ENCODE measurements around the gene GASK1A.

The GASK1A gene

DNA sequence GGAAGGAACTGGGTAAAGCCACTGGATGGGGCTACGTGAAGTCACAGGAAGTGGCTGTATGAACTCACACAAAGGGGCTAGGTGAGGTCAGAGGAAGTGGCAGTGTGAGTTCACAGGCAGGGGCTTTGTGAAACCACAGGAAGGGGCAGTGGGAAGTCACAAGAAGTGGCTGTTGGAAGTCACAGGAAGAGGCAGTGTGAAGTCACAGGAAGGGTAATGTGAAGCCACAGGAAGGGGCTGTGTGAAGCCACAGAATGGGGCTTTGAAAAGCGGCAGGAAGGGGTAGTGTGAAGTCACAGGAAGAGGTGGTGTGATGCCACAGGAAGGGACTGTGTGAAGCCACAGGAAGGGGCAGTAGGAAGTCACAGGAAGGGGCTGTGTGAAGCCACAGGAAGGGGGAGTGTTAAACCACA, 34.6 kb downstream of the GASK1A start:
- no peak for DNase-seq (ENCODE audit: low read depth)

- no peak for DNase-seq (ENCODE audit: low read depth)
These were observed 35.1 kb downstream of the GASK1A start for GRCh38 chr3:43014241-43014640.

- no peak for DNase-seq (ENCODE audit: low read depth)
These were observed 35.8 kb downstream of the GASK1A start for GRCh38 chr3:43014956-43015355.

DNA sequence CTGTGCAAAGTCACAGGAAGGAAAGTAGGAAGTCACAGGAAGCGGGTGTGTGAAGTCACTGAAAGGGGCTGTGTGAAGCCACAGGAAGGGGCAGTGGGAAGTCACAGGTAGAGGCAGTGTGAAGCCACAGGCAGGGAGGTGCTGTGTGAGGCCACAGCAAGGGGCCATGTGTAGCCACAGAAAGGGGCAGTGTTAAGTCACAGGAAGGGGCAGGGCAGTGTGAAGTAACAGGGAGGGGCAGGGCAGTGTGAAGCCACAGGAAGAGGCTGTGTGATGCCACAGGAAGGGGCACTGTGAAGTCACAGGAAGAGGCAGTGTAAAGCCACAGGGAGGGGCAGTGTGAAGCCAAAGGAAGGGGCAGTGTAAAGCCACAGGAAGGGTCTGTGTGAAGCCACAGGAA, 36.5 kb downstream of the GASK1A start:
- DNase-seq (ENCODE audit: low read depth), result no peak

- DNase-seq (ENCODE audit: low read depth), result no peak
These were observed 37.1 kb downstream of the GASK1A start for GRCh38 chr3:43015991-43016865.

- DNase-seq (ENCODE audit: low read depth), result no peak
These were observed 37.9 kb downstream of the GASK1A start for GRCh38 chr3:43017004-43017403.

DNA sequence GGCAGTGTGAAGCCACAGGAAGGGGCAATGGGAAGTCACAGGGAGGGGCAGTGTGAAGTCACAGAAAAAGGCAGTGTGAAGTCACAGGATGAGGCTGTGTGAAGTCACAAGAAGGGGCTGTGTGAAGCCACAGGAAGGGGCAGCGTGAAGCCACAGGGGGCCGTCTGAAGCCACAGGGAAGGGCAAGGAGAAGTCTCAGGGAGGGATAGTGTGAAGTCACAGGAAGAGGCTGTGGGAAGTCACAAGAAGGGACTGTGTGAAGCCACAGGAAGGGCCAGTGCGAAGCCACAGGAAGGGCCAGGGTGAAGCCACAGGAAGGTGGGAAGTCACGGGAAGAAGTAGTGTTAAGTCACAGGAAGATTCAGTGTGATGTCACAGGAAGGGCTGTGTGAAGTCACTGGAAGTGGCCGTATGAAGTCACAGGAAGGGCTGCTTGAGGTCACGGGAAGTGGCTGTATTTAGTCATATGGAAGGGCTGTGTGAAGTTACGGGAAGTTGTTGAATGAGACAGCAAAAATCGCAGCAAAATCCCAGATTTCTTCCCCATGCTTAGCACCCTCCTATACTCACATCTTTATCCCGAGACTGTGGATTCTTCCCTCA, 38.6 kb downstream of the GASK1A start:
- no peak for DNase-seq (ENCODE audit: low read depth)

GRCh38 chr3:43018246-43018645, 39.1 kb downstream of the GASK1A start:
- no peak for DNase-seq (ENCODE audit: low read depth)

GRCh38 chr3:43019006-43019809, 40.1 kb downstream of the GASK1A start:
- no peak for DNase-seq (ENCODE audit: low read depth)

DNA sequence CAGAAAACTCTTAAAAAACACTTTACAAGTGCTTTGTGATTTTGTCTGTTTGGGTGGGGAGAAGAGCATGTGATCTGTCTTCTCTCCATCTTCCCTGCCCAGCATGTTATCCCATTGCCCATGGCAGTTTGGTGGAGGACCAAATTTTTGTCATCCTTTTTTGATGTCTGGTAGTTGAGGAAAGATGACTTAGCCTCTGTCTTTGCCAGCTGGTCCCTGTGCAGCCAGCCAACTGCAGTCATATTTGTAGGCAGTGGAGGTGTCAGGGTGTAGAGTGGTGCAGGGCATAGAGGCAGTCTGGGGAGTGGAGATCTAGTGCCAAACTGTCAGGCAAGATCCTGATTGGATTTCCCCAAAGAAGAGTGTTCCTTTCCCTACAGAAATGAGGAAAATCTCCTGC, 40.7 kb downstream of the GASK1A start:
- DNase-seq (ENCODE audit: low read depth), result no peak

DNA sequence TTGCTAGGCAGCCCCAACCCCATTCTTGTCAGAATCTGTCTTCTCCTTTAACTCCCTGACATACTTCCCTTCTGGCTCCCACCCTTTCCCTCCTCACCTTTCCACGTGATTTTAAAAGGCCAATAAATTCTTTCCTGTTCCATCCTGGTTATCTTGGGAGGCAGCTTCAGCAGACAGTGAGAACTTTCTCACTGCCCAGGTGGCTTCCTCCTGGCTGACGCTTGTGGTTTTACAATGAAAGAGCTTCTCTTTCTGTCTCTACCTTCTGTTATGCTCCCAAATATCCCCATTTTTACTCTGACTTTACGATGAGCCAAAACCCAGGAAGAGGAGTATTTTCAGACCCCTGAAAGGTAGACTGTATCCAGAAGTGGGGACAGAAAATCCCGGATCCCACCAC, 42.1 kb downstream of the GASK1A start:
- DNase-seq (ENCODE audit: low read depth), result no peak

DNA sequence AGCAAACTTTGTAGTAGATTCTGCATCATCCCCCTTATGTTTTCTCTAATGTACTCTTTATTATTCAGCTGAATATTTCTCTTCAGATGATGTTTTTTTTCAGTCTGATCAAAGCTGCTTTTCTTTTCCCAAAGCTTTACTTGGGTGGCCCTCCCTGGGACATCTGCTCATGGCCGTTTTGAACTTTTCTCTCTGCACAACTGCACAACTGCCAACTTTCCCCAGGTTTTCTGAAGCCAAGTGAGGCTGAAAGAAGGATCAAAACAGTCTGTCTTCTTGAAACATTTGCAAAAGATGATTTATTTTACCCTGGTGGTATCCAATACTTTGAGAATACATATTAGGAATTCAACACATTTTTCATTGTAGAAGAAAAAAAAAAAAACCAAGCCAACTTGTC, 43.0 kb downstream of the GASK1A start:
- DNase-seq (ENCODE audit: low read depth), result no peak

- DNase-seq (ENCODE audit: low read depth), result no peak
These were observed 44.0 kb downstream of the GASK1A start for GRCh38 chr3:43023066-43023465.

- no peak for DNase-seq (ENCODE audit: low read depth)
These were observed 44.6 kb downstream of the GASK1A start for GRCh38 chr3:43023746-43024145.

DNA sequence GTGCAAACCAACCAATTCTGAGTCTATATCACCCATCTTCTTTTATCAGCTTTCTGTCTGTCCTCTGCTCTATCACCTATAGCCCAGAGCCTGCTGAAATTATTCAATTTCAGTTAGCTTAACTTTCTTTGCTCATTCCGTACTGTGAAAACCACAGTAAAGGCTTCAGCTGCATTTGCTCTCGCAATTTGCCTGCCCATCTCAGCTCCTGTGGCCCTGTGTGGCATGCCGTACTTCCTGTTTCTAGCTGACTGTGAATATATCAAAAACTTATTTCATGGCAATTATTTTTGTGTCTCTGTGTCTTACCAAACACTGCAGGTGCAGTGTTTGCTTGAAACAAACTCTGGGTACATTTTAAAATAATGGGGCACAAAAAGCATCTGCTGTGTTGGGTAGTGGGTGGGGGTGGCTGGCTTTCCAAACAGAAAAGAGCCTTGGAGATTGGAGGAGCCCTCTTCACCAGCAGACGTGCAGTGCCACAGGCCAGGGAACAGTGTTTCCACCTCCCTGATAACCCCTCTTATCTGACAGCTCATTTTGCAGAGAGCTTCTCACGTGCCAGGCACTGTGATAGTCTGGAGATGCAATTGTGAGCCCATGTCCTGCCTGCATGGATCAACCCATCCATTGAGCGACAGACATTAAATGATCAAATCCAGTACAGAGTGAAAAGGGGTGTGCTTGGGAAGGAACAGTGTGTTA, 45.2 kb downstream of the GASK1A start:
- DNase-seq (ENCODE audit: low read depth), result no peak

DNA sequence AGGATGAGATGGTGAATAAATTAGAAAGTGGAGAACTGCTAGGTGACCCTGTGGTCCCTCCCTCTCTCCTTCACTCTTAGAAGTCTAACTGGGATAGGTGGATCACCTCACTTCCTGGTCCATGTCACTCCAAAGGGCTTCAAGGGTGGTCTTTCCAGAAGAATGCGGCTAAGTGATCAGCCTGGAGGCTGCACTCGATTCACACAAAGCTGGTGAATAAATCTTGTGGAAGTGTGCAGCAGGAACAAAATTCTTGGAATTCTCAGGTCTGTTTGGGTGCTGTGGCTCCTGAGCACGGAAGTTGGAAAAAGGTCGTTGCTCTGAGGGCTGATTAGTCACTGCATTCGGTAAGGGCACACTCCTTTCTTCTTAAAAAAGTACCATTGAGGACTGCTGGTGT, 46.3 kb downstream of the GASK1A start:
- DNase-seq (ENCODE audit: low read depth), result no peak

- DNase-seq (ENCODE audit: low read depth), result no peak
These were observed 48.9 kb downstream of the GASK1A start for GRCh38 chr3:43028001-43028400.

- DNase-seq (ENCODE audit: low read depth), result no peak
These were observed 49.8 kb downstream of the GASK1A start for GRCh38 chr3:43028678-43029490.

- no peak for DNase-seq (ENCODE audit: low read depth)
These were observed 51.2 kb downstream of the GASK1A start for GRCh38 chr3:43030162-43030935.

DNA sequence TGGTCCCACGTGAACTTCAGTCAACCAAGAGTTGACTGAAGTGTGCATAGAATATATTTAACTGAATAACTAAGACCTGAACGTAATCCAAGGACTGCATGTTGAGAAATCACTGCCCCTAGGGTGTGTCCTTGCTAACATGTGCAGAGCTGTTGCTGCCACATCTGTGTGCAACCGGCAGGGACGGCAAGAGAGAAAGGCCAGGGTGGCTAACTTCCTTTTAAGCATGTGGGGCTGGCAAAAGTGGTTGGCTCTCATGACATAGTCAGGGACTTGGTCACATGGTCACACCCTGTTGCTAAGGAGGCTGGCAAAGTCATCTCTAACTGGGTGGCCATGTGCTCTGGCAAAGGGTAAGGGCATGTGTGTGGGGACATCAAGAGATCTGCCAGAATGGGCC, 52.4 kb downstream of the GASK1A start:
- no peak for DNase-seq (ENCODE audit: low read depth)

Measured in stimulated activated CD8-positive, alpha-beta memory T cell treated with anti-CD3 and anti-CD28 coated beads, Interleukin-15, amount 100 ng/mL, for 1 hour (primary cell).